GM12801 (cell line): ENCODE results near the gene GMCL2.

Experiments
- CTCF ChIP-seq: IDR thresholded peaks from one replicate; pipeline ENCODE4 v1.5.1; 2011; ENCODE audit warnings: control low read depth; ENCODE audit not compliant: insufficient read length; ENCODE audit errors: extremely low read depth

Gene GMCL2

GRCh38 chr5:178143246-178143645, 43.9 kb downstream of the GMCL2 start:
- TF ChIP-seq CTCF = no peak

- TF ChIP-seq CTCF = no peak
Observed at GRCh38 chr5:178142642-178143041, 44.5 kb downstream of the GMCL2 start.

GRCh38 chr5:178141550-178141949, 45.6 kb downstream of the GMCL2 start:
- no peak for TF ChIP-seq CTCF

- TF ChIP-seq CTCF = no peak
Observed at GRCh38 chr5:178137991-178138390, 49.2 kb downstream of the GMCL2 start.

- TF ChIP-seq CTCF = no peak
Observed at GRCh38 chr5:178136990-178137389, 50.2 kb downstream of the GMCL2 start.
